Activated CD8-positive, alpha-beta T cell treated with anti-CD3 and anti-CD28 coated beads for 36 hours (primary cell): ENCODE data around the gene XIRP1. TPM values are rescaled to one million over a fixed set of nuclear protein-coding genes. Genes with fewer than 3 reads are reported as not detected.
A peak's percentile ranks its signal among the peaks of the same experiment; 100 is the strongest.

ENCODE experiments used
- ATAC-seq: fragments of 200-7000 bp; cut with Tn5 transposase; one replicate; pipeline ENCODE4 v1.10.0; 2021; ENCODE audit warnings: mild to moderate bottlenecking, moderate library complexity
- CTCF ChIA-PET: fragments of 350-600 bp; sonication (Branson Sonifier 250); formaldehyde crosslinking; loops from one replicate; lab custom pipeline; 2021; ENCODE audit warnings: antibody characterized with exemption; lab: Charles Lee
- POLR2A ChIA-PET: fragments of 350-600 bp; sonication (Branson Sonifier 250); formaldehyde crosslinking; loops from one replicate; lab custom pipeline; 2021; ENCODE audit warnings: antibody characterized with exemption; lab: Charles Lee
- DNase-seq: peaks from one replicate; pipeline ENCODE4 v3.0.0-alpha.2; 2020
- H3K27ac Mint-ChIP-seq: one replicate; pipeline ENCODE4 v1.8.0; 2021; ENCODE audit warnings: mild to moderate bottlenecking, mixed read lengths
- H3K27me3 Mint-ChIP-seq: one replicate; pipeline ENCODE4 v1.8.0; 2021; ENCODE audit warnings: mixed read lengths
- H3K36me3 Mint-ChIP-seq: one replicate; pipeline ENCODE4 v1.8.0; 2021; ENCODE audit warnings: low read depth, mixed read lengths
- H3K4me1 Mint-ChIP-seq: one replicate; pipeline ENCODE4 v1.8.0; 2021; ENCODE audit warnings: low read depth, mixed read lengths
- H3K4me3 Mint-ChIP-seq: one replicate; pipeline ENCODE4 v1.8.0; 2021; ENCODE audit warnings: mild to moderate bottlenecking, moderate library complexity, mixed read lengths
- H3K9me3 Mint-ChIP-seq: one replicate; pipeline ENCODE4 v1.8.0; 2021; ENCODE audit warnings: mixed read lengths
- CTCF ChIP-seq: fragments of 200-600 bp; IDR thresholded peaks from one replicate; pipeline ENCODE4 v1.8.0; 2022; ENCODE audit warnings: antibody characterized with exemption, mild to moderate bottlenecking
- intact Hi-C: fragments of 100-400 bp; cut with micrococcal nuclease; formaldehyde crosslinking; loops from one replicate; pipeline ENCODE4 v1.10.0; 2022
- total RNA-seq, 2 experiments: library from RNA; stranded (reverse); gene quantifications; one replicate each; pipeline ENCODE4 v1.2.3, GENCODE V29; 2021

The XIRP1 gene
- total RNA-seq, 2 experiments from 2014 or later, result 2.5 TPM

GRCh38 chr3:39144095-39144747 lies 48.2 kb downstream of the XIRP1 start:
- no peak overlapping the region for H3K4me3 Mint-ChIP-seq
- intact Hi-C loops, result no loop called here
- CTCF ChIA-PET, result interaction anchor here (0.9 to 1.5 kb wide), 2 partner anchors 18 to 39 kb away, joined by 3 read pairs; no protein-coding TSS in a partner anchor

GRCh38 chr3:39143051-39143885 lies 49.1 kb downstream of the XIRP1 start:
- no peaks in the 10 kb centered on the region for H3K27me3 Mint-ChIP-seq
- ATAC-seq (no peak), DNase-seq (no peak)
- peak overlapping the region; percentile 52 for H3K27ac Mint-ChIP-seq
- H3K9me3 Mint-ChIP-seq, result no peaks in the 10 kb centered on the region
- H3K36me3 Mint-ChIP-seq, result peaks cover 80% of the 10 kb centered on the region
- H3K4me3 Mint-ChIP-seq, result no peak overlapping the region
- intact Hi-C loops, result no loop called here
- H3K4me1 Mint-ChIP-seq, result peaks cover 66% of the 10 kb centered on the region
- ChIA-PET POLR2A (interaction anchor here (0.9 to 1.5 kb wide), 4 partner anchors 36 to 71 kb away, joined by 3 to 4 read pairs (median 3); partner anchors contain the start of genes GORASP1 and TTC21A), CTCF (interaction anchor here (0.8 to 1.8 kb wide), 5 partner anchors 17 to 148 kb away, joined by 3 to 6 read pairs (median 3); no protein-coding TSS in a partner anchor)
- no peak for TF ChIP-seq CTCF

More at GRCh38 chr3:39144095-39144747, 48.2 kb downstream of the XIRP1 start:
- Mint-ChIP-seq H3K36me3 (peaks cover 90% of the 10 kb centered on the region), H3K4me1 (peaks cover 69% of the 10 kb centered on the region), H3K9me3 (no peaks in the 10 kb centered on the region), H3K27me3 (no peaks in the 10 kb centered on the region), H3K27ac (peak overlapping the region; percentile 30)
- no peak for DNase-seq
- POLR2A ChIA-PET, result interaction anchor here (1.0 kb wide), 1 partner anchor 40 kb away, joined by 3 read pairs; no protein-coding TSS in a partner anchor
- TF ChIP-seq CTCF, result no peak
- ATAC-seq, result no peak

- ATAC-seq (no peak), DNase-seq (no peak)
- Mint-ChIP-seq H3K4me1 (peaks cover 54% of the 10 kb centered on the region), H3K27me3 (no peaks in the 10 kb centered on the region), H3K27ac (peak overlapping the region; percentile 30), H3K9me3 (no peaks in the 10 kb centered on the region), H3K36me3 (peaks cover 68% of the 10 kb centered on the region), H3K4me3 (no peak overlapping the region)
- TF ChIP-seq CTCF, result no peak
- CTCF ChIA-PET, result interaction anchor here (1.8 kb wide), 1 partner anchor 47 kb away, joined by 4 read pairs; no protein-coding TSS in a partner anchor
- POLR2A ChIA-PET, result interaction anchor here (0.7 to 1.5 kb wide), 5 partner anchors 14 to 69 kb away, joined by 3 to 4 read pairs (median 3); no protein-coding TSS in a partner anchor
- intact Hi-C loops, result no loop called here
These were observed 50.3 kb downstream of the XIRP1 start for GRCh38 chr3:39142067-39142466.

GRCh38 chr3:39141171-39141995 lies 51.0 kb downstream of the XIRP1 start:
- intact Hi-C loops, result no loop called here
- H3K27ac Mint-ChIP-seq, result peak overlapping the region; percentile 30
- H3K4me3 Mint-ChIP-seq, result no peak overlapping the region
- peaks cover 61% of the 10 kb centered on the region for H3K36me3 Mint-ChIP-seq
- no peak for TF ChIP-seq CTCF
- DNase-seq (no peak), ATAC-seq (no peak)
- H3K4me1 Mint-ChIP-seq, result peaks cover 47% of the 10 kb centered on the region
- ChIA-PET POLR2A (interaction anchor here (0.7 to 1.9 kb wide), 9 partner anchors 10 to 60 kb away, joined by 3 to 7 read pairs (median 3); partner anchors contain the start of gene TTC21A), CTCF (interaction anchor here (1.8 kb wide), 1 partner anchor 48 kb away, joined by 4 read pairs; no protein-coding TSS in a partner anchor)
- no peaks in the 10 kb centered on the region for H3K9me3 Mint-ChIP-seq
- H3K27me3 Mint-ChIP-seq, result no peaks in the 10 kb centered on the region
